Subcutaneous adipose tissue (tissue), 4 donors: ENCODE results near the gene LDLRAD4. TPM values are rescaled to one million over a fixed set of nuclear protein-coding genes. Genes with fewer than 3 reads are reported as not detected.

Experiments
- CTCF ChIP-seq: fragments of 450-650 bp; IDR thresholded peaks from one replicate; pipeline ENCODE4 v1.5.1; 2016; ENCODE audit warnings: low read depth, mild to moderate bottlenecking, control low read depth, antibody characterized with exemption, moderate library complexity
- total RNA-seq, 4 donors: library from RNA; depleted of rRNA; stranded (reverse); fragments of >200 nt; gene quantifications; one replicate each; pipeline ENCODE4 v1.1.0, GENCODE V29; 2016

Gene LDLRAD4
- total RNA-seq, 4 donors from 2014 or later = 16.4 to 28.4 (median 21.6) TPM

- no peak for TF ChIP-seq CTCF
Observed at GRCh38 chr18:13290856-13291271, 72.3 kb downstream of the LDLRAD4 start.

GRCh38 chr18:13291299-13291698 is 72.7 kb downstream of the LDLRAD4 start:
- TF ChIP-seq CTCF = no peak

- no peak for TF ChIP-seq CTCF
Observed at GRCh38 chr18:13291745-13292447, 73.3 kb downstream of the LDLRAD4 start.

GRCh38 chr18:13292736-13293135 is 74.2 kb downstream of the LDLRAD4 start:
- TF ChIP-seq CTCF = no peak

GRCh38 chr18:13294309-13294708 is 75.7 kb downstream of the LDLRAD4 start:
- TF ChIP-seq CTCF = no peak

- no peak for TF ChIP-seq CTCF
Observed at GRCh38 chr18:13295894-13296293, 77.3 kb downstream of the LDLRAD4 start.

GRCh38 chr18:13296867-13297574 is 78.5 kb downstream of the LDLRAD4 start:
- TF ChIP-seq CTCF = no peak
